Esophagus squamous epithelium (tissue), 5 donors: ENCODE data around the gene CES2. TPM values are rescaled to one million over a fixed set of nuclear protein-coding genes. Genes with fewer than 3 reads are reported as not detected.
"Not testable (repeated sequence)": the region's sequence is repeated elsewhere in the genome, so short reads cannot be mapped to it uniquely, and the experiment has no call there.

Experiments used
- DNase-seq: peaks from one replicate; lab custom pipeline; 2025; lab: John Stamatoyannopoulos, UW
- H3K27ac ChIP-seq, 4 donors: fragments of 200-600 bp; sonication (generic); one replicate each; pipeline ENCODE4 v1.5.1; 2016 to 2019; ENCODE audit warnings: mild to moderate bottlenecking in 1 of 4
- H3K27me3 ChIP-seq, 4 donors: fragments of 200-600 bp; sonication (generic); 1 replicate in 3 of 4; 2 replicates in 1 of 4; pipeline versions ENCODE4 v1.5.1 to v1.6.0; 2017 to 2021; ENCODE audit warnings: antibody characterized with exemption in 1 of 4
- H3K36me3 ChIP-seq, 3 donors: fragments of 200-600 bp; sonication (generic); one replicate each; pipeline ENCODE4 v1.5.1; 2016 to 2019
- H3K4me1 ChIP-seq, 3 donors: fragments of 200-600 bp; sonication (generic); one replicate each; pipeline ENCODE4 v1.5.1; 2017 to 2019
- H3K4me3 ChIP-seq, 4 donors: fragments of 200-600 bp; sonication (generic); 1 replicate in 3 of 4; 2 replicates in 1 of 4; pipeline ENCODE4 v1.5.1; 2016 to 2019; ENCODE audit warnings: mild to moderate bottlenecking in 2 of 4, moderate library complexity in 1 of 4
- H3K9me3 ChIP-seq, 3 donors: fragments of 200-600 bp; sonication (generic); one replicate each; pipeline ENCODE4 v1.5.1; 2016 to 2019
- POLR2A ChIP-seq, 4 donors: fragments of 450-650 bp; IDR thresholded peaks; one replicate each; pipeline ENCODE4 v1.6.1; 2017; ENCODE audit warnings: antibody characterized with exemption in 4 of 4, mild to moderate bottlenecking in 4 of 4, moderate library complexity in 3 of 4
- WGBS, 2 donors: methylation state at CpG; one replicate each; pipeline ENCODE4 v1.1.5; 2018; 5-methylcytosine and 5-hydroxymethylcytosine counted together
- intact Hi-C: fragments of 100-400 bp; cut with DNase I; formaldehyde crosslinking; loops from one replicate; pipeline ENCODE4 v1.15.0; 2022
- total RNA-seq, 4 donors: library from RNA; depleted of rRNA; stranded (reverse); fragments of >200 nt; gene quantifications; one replicate each; pipeline ENCODE4 v1.1.0, GENCODE V29; 2016
- TF ChIP-seq, protein P1 (sequence below), 6 experiments: fragments of 450-650 bp in 4 of 6; fragments of 200-600 bp in 2 of 6; sonication (generic) in 2 of 6; IDR thresholded peaks; one replicate each; pipeline ENCODE4 v1.5.1; 2016 to 2019; ENCODE audit warnings: antibody characterized with exemption in 6 of 6, mild to moderate bottlenecking in 4 of 6, moderate library complexity in 4 of 6
- donor health status: DM: yes; HTN: yes; CAD: no.

Gene CES2
- total RNA-seq, 4 donors from 2014 or later, result 120 to 250 (median 170) TPM

DNA sequence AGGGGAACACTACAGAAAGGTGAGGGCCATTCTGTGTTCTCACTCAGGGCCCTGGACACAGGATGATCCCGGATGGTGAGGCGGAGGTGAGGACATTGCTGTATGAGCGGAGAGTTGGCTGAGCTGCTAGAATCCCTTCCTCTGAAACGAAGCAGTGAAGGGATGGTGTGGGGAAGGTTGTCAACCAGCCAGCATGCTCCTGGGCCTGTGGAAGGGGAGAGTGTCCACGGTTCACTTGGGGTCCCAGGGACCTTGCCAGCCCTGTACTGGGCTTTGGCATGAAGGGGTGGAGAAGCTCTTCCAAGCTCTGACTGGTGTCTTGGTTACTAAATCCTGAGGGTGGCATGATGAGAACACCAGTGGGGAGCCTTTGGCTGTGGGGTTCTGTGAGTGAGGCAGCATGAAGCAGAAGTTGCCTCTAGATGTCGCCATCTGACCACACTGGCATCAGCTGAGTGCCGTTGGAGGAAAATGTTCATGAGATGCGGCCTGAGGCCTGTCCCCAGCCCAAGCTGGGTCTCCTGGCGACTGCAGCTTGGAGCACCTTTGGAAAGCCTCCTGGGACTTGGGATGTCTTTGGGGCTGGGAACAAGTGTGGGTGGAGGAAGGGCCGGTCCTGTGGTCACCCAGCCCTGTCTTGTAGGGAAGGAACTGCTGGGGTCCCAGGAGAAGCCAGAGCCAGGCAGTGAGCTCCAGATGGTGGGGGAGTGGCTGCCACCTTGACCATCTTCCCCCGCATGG lies 40.2 kb upstream of the CES2 start:
- H3K36me3 ChIP-seq, result peaks cover 0 to 6% (median 0%) of the 10 kb centered on the region in 3 donors
- peak; percentile 6 for DNase-seq
- H3K4me1 ChIP-seq, result peaks cover 30 to 52% (median 40%) of the 10 kb centered on the region in 3 donors
- no peaks in the 10 kb centered on the region for H3K9me3 ChIP-seq
- intact Hi-C loops, result loop anchor here (5.0 kb wide), 1 partner anchor 37 kb away; the partner anchor contains the start of gene CIAO2B
- WGBS, 2 donors, result 43 to 60% methylated on average over 6 to 7 of the region's 11 CpGs
- TF ChIP-seq, protein P1, sequence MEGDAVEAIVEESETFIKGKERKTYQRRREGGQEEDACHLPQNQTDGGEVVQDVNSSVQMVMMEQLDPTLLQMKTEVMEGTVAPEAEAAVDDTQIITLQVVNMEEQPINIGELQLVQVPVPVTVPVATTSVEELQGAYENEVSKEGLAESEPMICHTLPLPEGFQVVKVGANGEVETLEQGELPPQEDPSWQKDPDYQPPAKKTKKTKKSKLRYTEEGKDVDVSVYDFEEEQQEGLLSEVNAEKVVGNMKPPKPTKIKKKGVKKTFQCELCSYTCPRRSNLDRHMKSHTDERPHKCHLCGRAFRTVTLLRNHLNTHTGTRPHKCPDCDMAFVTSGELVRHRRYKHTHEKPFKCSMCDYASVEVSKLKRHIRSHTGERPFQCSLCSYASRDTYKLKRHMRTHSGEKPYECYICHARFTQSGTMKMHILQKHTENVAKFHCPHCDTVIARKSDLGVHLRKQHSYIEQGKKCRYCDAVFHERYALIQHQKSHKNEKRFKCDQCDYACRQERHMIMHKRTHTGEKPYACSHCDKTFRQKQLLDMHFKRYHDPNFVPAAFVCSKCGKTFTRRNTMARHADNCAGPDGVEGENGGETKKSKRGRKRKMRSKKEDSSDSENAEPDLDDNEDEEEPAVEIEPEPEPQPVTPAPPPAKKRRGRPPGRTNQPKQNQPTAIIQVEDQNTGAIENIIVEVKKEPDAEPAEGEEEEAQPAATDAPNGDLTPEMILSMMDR (IDR thresholded peaks at IDR 0.05), result peak; percentile 42 to 93 (median 78)
- TF ChIP-seq POLR2A (IDR thresholded peaks at IDR 0.05), result no peak
- no peak overlapping the region for H3K4me3 ChIP-seq
- H3K27ac ChIP-seq, result peak overlapping the region; percentile 80 to 93 (median 85)
- H3K27me3 ChIP-seq, result no peaks in the 10 kb centered on the region

DNA sequence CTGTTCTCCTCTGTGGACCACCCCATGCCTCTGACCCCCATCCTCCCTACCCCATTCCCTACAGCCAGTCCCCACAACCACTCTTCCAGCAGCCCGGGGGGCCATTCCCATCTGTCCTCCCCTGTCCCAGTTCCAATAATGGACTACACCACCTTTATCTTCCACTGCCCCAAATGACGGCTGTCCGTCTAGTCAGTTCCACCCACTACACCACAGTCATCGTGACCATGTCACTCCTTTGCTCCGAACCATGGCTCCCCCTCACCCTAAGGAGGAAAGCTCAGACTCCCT lies 39.7 kb upstream of the CES2 start:
- Histone ChIP-seq H3K4me1 (peaks cover 36 to 57% (median 45%) of the 10 kb centered on the region in 3 donors), H3K4me3 (no peak overlapping the region), H3K27me3 (no peaks in the 10 kb centered on the region), H3K9me3 (no peaks in the 10 kb centered on the region), H3K27ac (peak overlapping the region; percentile 80 to 93 (median 85)), H3K36me3 (peaks cover 0 to 6% (median 0%) of the 10 kb centered on the region in 3 donors)
- intact Hi-C loops, result loop anchor here (5.0 kb wide), 1 partner anchor 37 kb away; the partner anchor contains the start of gene CIAO2B
- DNase-seq, result no peak
- WGBS, 2 donors, result 92 to 95% methylated on average over 5 of the region's 5 CpGs
- no peak for TF ChIP-seq POLR2A (IDR thresholded peaks at IDR 0.05)
- TF ChIP-seq, protein P1 (IDR thresholded peaks at IDR 0.05), result no peak

DNA sequence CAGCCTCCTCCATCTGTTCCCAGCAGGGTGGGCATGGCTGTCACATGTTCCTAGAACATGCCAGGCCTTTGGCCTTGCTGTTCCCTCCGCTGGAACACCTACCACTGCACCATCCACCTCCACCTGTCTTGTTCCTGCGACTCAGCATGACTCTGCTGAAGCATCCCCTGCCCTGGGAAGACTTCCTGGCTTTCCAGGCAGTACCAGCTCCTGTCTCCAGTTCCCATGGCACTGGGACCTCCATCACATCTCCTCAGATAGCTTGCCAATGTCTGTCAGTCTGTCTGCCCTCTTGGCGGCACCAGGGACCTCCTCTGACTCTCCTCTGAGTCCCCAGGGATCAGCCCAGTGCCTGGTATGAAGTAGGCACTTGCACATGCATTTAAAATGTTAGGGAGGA lies 39.3 kb upstream of the CES2 start:
- peak overlapping the region; percentile 80 to 93 (median 85) for H3K27ac ChIP-seq

DNA sequence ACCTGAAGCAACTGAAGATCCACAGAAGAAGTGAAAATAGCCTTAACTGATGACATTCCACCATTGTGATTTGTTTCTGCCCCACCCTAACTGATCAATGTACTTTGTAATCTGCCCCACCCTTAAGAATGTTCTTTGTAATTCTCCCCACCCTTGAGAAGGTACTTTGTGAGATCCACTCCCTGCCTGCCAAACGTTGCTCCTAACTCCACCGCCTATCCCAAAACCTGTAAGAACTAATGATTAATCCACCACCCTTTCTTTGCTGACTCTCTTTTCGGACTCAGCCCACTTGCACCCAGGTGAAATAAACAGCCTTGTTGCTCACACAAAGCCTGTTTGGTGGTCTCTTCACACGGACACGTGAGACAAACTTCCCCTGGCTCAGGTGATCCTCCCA lies 38.6 kb upstream of the CES2 start:
- H3K27ac ChIP-seq, result peak overlapping the region; percentile 80 to 93 (median 85)
- not testable (repeated sequence) for H3K27me3 ChIP-seq, H3K9me3 ChIP-seq, H3K36me3 ChIP-seq, H3K4me3 ChIP-seq, DNase-seq
- 45 to 70% methylated on average over 5 of the region's 5 CpGs for WGBS, 2 donors
- H3K4me1 ChIP-seq, result peaks cover 43 to 68% (median 54%) of the 10 kb centered on the region in 3 donors
- intact Hi-C loops, result loop anchor here (5.0 kb wide), 1 partner anchor 36 kb away; the partner anchor contains the start of gene CIAO2B

More for the DNA sequence above, 39.3 kb upstream of the CES2 start:
- H3K36me3 ChIP-seq, result peaks cover 0 to 6% (median 0%) of the 10 kb centered on the region in 3 donors
- H3K4me1 ChIP-seq, result peaks cover 39 to 61% (median 49%) of the 10 kb centered on the region in 3 donors
- no peaks in the 10 kb centered on the region for H3K9me3 ChIP-seq
- DNase-seq, result no peak
- H3K4me3 ChIP-seq, result no peak overlapping the region
- no peaks in the 10 kb centered on the region for H3K27me3 ChIP-seq
- intact Hi-C loops, result loop anchor here (5.0 kb wide), 1 partner anchor 36 kb away; the partner anchor contains the start of gene CIAO2B
- WGBS, 2 donors, result 84 to 90% methylated on average over 3 of the region's 3 CpGs
- TF ChIP-seq, protein P1 (IDR thresholded peaks at IDR 0.05), result no peak
- TF ChIP-seq POLR2A (IDR thresholded peaks at IDR 0.05), result no peak

DNA sequence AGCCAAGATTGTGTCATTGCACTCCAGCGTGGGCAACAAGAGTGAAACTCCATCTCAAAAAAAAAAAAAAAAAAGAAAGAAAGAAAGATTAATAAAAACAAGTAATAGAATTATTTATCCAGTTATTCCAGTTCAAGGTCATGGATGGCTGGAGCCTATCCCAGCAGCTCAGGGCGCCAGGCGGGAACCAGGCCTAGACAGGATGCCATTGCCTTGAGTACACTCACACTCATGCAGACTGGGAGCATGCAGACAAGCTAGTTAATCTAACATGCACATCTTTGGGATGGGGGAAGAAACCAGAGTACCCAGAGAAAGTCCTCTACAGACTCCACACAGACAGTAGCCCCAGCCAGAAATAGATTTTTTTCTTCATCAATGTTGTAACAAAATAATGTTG lies 37.1 kb upstream of the CES2 start:
- peaks cover 50 to 83% (median 67%) of the 10 kb centered on the region in 3 donors for H3K4me1 ChIP-seq
- H3K4me3 ChIP-seq, result no peak overlapping the region
- DNase-seq, result no peak
- no peaks in the 10 kb centered on the region for H3K9me3 ChIP-seq
- no peaks in the 10 kb centered on the region for H3K27me3 ChIP-seq
- TF ChIP-seq, protein P1 (IDR thresholded peaks at IDR 0.05), result no peak
- TF ChIP-seq POLR2A (IDR thresholded peaks at IDR 0.05), result no peak
- no peaks in the 10 kb centered on the region for H3K36me3 ChIP-seq
- intact Hi-C loops, result loop anchor here (5.0 kb wide), 1 partner anchor 34 kb away; the partner anchor contains the start of gene CIAO2B
- 43 to 49% methylated on average over 2 to 3 of the region's 3 CpGs for WGBS, 2 donors
- peak overlapping the region; percentile 80 to 93 (median 90) for H3K27ac ChIP-seq
